ENCODE results near the gene BUD13. TPM values are rescaled to one million over a fixed set of nuclear protein-coding genes. Genes with fewer than 3 reads are reported as not detected.

Gene BUD13
- total and polyA plus RNA-seq, 2 of the 4 experiments (the other 2 are of a cell fraction), result 11.2 to 14.0 TPM

- H4K8ac ChIP-seq (ENCODE audit: low read depth in 2 of 2, low read length in 2 of 2), result no peak overlapping the region
- TF ChIP-seq MAZ (IDR thresholded peaks at IDR 0.05; ENCODE audit: borderline replicate concordance, low read depth, low read length) (no peak), POLR2A (IDR thresholded peaks at IDR 0.05; ENCODE audit: low read depth, low read length) (no peak), RFX5 (IDR thresholded peaks at IDR 0.05; ENCODE audit: low read depth, low read length) (no peak), MAFK (IDR thresholded peaks at IDR 0.05; ENCODE audit: low read depth, low read length) (no peak), MXI1 (IDR thresholded peaks at IDR 0.05; ENCODE audit: borderline replicate concordance, low read depth, low read length) (no peak)
- TF ChIP-seq, protein P1, sequence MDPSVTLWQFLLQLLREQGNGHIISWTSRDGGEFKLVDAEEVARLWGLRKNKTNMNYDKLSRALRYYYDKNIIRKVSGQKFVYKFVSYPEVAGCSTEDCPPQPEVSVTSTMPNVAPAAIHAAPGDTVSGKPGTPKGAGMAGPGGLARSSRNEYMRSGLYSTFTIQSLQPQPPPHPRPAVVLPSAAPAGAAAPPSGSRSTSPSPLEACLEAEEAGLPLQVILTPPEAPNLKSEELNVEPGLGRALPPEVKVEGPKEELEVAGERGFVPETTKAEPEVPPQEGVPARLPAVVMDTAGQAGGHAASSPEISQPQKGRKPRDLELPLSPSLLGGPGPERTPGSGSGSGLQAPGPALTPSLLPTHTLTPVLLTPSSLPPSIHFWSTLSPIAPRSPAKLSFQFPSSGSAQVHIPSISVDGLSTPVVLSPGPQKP (IDR thresholded peaks at IDR 0.05; ENCODE audit: borderline replicate concordance, low read depth, low read length), result no peak
- TF ChIP-seq, protein P2, sequence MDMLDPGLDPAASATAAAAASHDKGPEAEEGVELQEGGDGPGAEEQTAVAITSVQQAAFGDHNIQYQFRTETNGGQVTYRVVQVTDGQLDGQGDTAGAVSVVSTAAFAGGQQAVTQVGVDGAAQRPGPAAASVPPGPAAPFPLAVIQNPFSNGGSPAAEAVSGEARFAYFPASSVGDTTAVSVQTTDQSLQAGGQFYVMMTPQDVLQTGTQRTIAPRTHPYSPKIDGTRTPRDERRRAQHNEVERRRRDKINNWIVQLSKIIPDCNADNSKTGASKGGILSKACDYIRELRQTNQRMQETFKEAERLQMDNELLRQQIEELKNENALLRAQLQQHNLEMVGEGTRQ (IDR thresholded peaks at IDR 0.05; ENCODE audit: low read depth, low read length), result no peak
- H2BK15ac ChIP-seq (ENCODE audit: low read depth, low read length), result no peak overlapping the region
- H2BK120ac ChIP-seq (ENCODE audit: low read depth, low read length), result no peak overlapping the region
- no peaks in the 10 kb centered on the region for H3K79me1 ChIP-seq (ENCODE audit: low read depth in 1 of 2, low read length in 2 of 2)
- no peak overlapping the region for H2AK9ac ChIP-seq (replicated peaks; ENCODE audit: low read depth, low read length, poor library complexity)
- 90% methylated on average over 4 of the region's 11 CpGs; no CpG with 5 or more reads in 1 of the 2 experiments for WGBS, 2 experiments (ENCODE audit: extremely low coverage in 2 of 2, insufficient read length in 1 of 2)
- no peak overlapping the region for H2AK5ac ChIP-seq (ENCODE audit: low read depth, low read length)
- H3K4me2 ChIP-seq (ENCODE audit: low read depth, low read length), result no peak overlapping the region
- H3K36me3 ChIP-seq (ENCODE audit: control insufficient read depth, insufficient read depth, low read length), result no peaks in the 10 kb centered on the region
- no peak overlapping the region for H3K4me3 ChIP-seq (ENCODE audit: insufficient read depth, low read depth, low read length)
- intact Hi-C loops (cut with micrococcal nuclease) (no loop called here), dilution Hi-C loops (cut with HindIII; ENCODE audit: low sequenced_read_pairs, unreplicated experiment) (no loop called here), in situ Hi-C loops (cut with MboI; ENCODE audit: low sequenced_read_pairs) (no loop called here)
- H3K27ac ChIP-seq (ENCODE audit: insufficient read depth, low read length), result no peak overlapping the region
- POLR2A ChIA-PET (ENCODE audit: unreplicated experiment), result no interaction called here
- H3K9ac ChIP-seq (ENCODE audit: low read depth, low read length), result no peak overlapping the region
- no peaks in the 10 kb centered on the region for H4K20me1 ChIP-seq (ENCODE audit: insufficient read depth, low read length)
- H2BK5ac ChIP-seq (ENCODE audit: low read depth, low read length, poor library complexity, severe bottlenecking), result no peak overlapping the region
- H3K4ac ChIP-seq (ENCODE audit: low read depth, low read length), result no peak overlapping the region
- H4K5ac ChIP-seq (ENCODE audit: low read depth, low read length), result no peak overlapping the region
- H3K27me3 ChIP-seq (ENCODE audit: control insufficient read depth, insufficient read depth, low read length), result peaks cover 13% of the 10 kb centered on the region; the same call in 1 of the 2 replicates
- H3K14ac ChIP-seq (replicated peaks; ENCODE audit: low read depth, low read length), result no peak overlapping the region
- no peak overlapping the region for H3K23ac ChIP-seq (ENCODE audit: low read depth, low read length)
- no peak for DNase-seq
- H3K18ac ChIP-seq (ENCODE audit: low read depth, low read length), result no peak overlapping the region
- no peak overlapping the region for H2AFZ ChIP-seq (replicated peaks; ENCODE audit: low read length, poor library complexity)
- no peak for ATAC-seq (ENCODE audit: low read depth)
- no peaks in the 10 kb centered on the region; the same call in 1 of the 2 replicates for H3K4me1 ChIP-seq (ENCODE audit: control insufficient read depth, insufficient read depth, low read length)
- H3K56ac ChIP-seq (ENCODE audit: extremely low read depth, insufficient read depth, low read length), result no peak overlapping the region
- H4K91ac ChIP-seq (ENCODE audit: insufficient read depth, low read depth, low read length), result no peak overlapping the region
- no peaks in the 10 kb centered on the region for H3K9me3 ChIP-seq (ENCODE audit: control insufficient read depth, insufficient read depth, low read length)
- H2BK20ac ChIP-seq (ENCODE audit: low read depth, low read length), result no peak overlapping the region
- H3K9me1 ChIP-seq (ENCODE audit: insufficient read depth, low read length), result 0 out of 2 replicates have a peak, but pooled peaks cover 6% of the 10 kb centered on the region
- CTCF ChIA-PET, result interaction anchor here (1.3 kb wide), 1 partner anchor 9 kb away, joined by 5 read pairs; no protein-coding TSS in a partner anchor
- no TSS peak for BruUV-seq (replicated peaks)
Observed at GRCh38 chr11:116733969-116734508, 38.7 kb downstream of the BUD13 start.

All from IMR-90 (cell line).